Upper lobe of left lung (tissue), 6 donors: ENCODE results near the gene SLC6A15. TPM values are rescaled to one million over a fixed set of nuclear protein-coding genes. Genes with fewer than 3 reads are reported as not detected.

Source experiments
- ATAC-seq, 2 donors: fragments of 200-7000 bp; cut with Tn5 transposase; one replicate each; pipeline ENCODE4 v1.9.1; 2022; ENCODE audit warnings: mild to moderate bottlenecking in 2 of 2, moderate library complexity in 2 of 2; ENCODE audit not compliant: low FRiP score in 2 of 2
- DNase-seq, 2 donors: peaks; one replicate each; pipeline ENCODE4 v3.0.0-alpha.2; 2019 to 2020
- H3K27ac ChIP-seq, 4 donors: fragments of 200-600 bp; sonication (generic); one replicate each; pipeline ENCODE4 v1.5.1; 2016 to 2019
- H3K27me3 ChIP-seq, 4 donors: fragments of 200-600 bp; sonication (generic); one replicate each; pipeline ENCODE4 v1.5.1; 2017 to 2019
- H3K36me3 ChIP-seq, 4 donors: fragments of 200-600 bp; sonication (generic); one replicate each; pipeline ENCODE4 v1.5.1; 2016 to 2019
- H3K4me1 ChIP-seq, 4 donors: fragments of 200-600 bp; sonication (generic); one replicate each; pipeline ENCODE4 v1.5.1; 2018 to 2019
- H3K4me3 ChIP-seq, 4 donors: fragments of 200-600 bp; sonication (generic); one replicate each; pipeline ENCODE4 v1.5.1; 2017 to 2019; ENCODE audit warnings: mild to moderate bottlenecking in 2 of 4, moderate library complexity in 1 of 4
- H3K9me3 ChIP-seq, 4 donors: fragments of 200-600 bp; sonication (generic); one replicate each; pipeline ENCODE4 v1.5.1; 2018 to 2019
- CTCF ChIP-seq, 6 experiments: fragments of 450-650 bp in 4 of 6; fragments of 200-600 bp in 2 of 6; sonication (generic) in 2 of 6; IDR thresholded peaks; one replicate each; pipeline ENCODE4 v1.5.1; 2016 to 2019; ENCODE audit warnings: antibody characterized with exemption in 6 of 6
- EP300 ChIP-seq, 4 donors: sonication (generic); formaldehyde crosslinking; IDR thresholded peaks; one replicate each; pipeline ENCODE4 v1.5.1; 2017; ENCODE audit warnings: antibody characterized with exemption in 4 of 4, control low read depth in 2 of 4
- POLR2A ChIP-seq, 4 donors: fragments of 450-650 bp; IDR thresholded peaks; one replicate each; pipeline ENCODE4 v1.5.1; 2016 to 2017; ENCODE audit warnings: antibody characterized with exemption in 4 of 4, mild to moderate bottlenecking in 2 of 4
- POLR2AphosphoS5 ChIP-seq, 2 donors: sonication (generic); formaldehyde crosslinking; IDR thresholded peaks; one replicate each; pipeline ENCODE4 v1.5.1; 2017; ENCODE audit warnings: antibody characterized with exemption in 2 of 2
- WGBS, 2 donors: methylation state at CpG; one replicate each; pipeline ENCODE4 v1.1.5; 2017 to 2018; 5-methylcytosine and 5-hydroxymethylcytosine counted together
- total RNA-seq, 6 donors: library from RNA; depleted of rRNA in 4 of 6; stranded (reverse); fragments of >200 nt in 4 of 6; gene quantifications; one replicate each; pipeline versions ENCODE4 v1.1.0 to v1.2.1, GENCODE V29; 2016 to 2021
- donor health status: DM: no; HTN: no; CAD: no; lungs with moderate emphysema.
- donor health status: DM: no; HTN: yes; CAD: no; lungs with severe emphysema.

Gene SLC6A15
- total RNA-seq, 6 donors from 2014 or later: 0.30 to 0.69 (median 0.44) TPM; not detected in 3

- 25 to 33% methylated on average over 1 of the region's 1 CpG for WGBS, 2 donors
Measured at GRCh38 chr12:84841591-84841990, 71.0 kb downstream of the SLC6A15 start.

DNA sequence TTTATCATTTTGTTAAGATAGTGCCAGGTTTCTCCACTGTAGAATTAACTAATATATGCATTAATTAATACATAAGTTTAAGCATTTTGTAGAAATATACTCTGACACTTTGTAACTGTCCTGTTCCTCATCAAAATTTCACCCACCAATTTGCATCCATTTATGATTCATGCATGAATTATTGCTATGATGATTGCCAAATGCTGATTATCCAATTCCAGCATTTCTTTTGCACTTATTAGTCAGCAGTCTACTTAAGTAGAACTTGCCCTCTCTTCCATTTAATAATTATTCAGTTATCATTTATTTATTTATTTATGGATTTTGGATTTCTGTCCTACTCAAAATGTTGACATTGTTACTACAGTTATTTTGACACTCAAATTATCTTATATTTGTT, 72.2 kb downstream of the SLC6A15 start:
- H3K9me3 ChIP-seq: no peaks in the 10 kb centered on the region
- no peaks in the 10 kb centered on the region for H3K36me3 ChIP-seq
- H3K4me1 ChIP-seq: no peaks in the 10 kb centered on the region
- TF ChIP-seq EP300 (IDR thresholded peaks at IDR 0.05): no peak
- no peak for ATAC-seq
- no peak overlapping the region for H3K27ac ChIP-seq
- H3K4me3 ChIP-seq: no peak overlapping the region
- no peak for DNase-seq
- H3K27me3 ChIP-seq: no peaks in the 10 kb centered on the region

More at GRCh38 chr12:84841591-84841990, 71.0 kb downstream of the SLC6A15 start:
- no peak overlapping the region for H3K4me3 ChIP-seq
- DNase-seq (no peak), ATAC-seq (no peak)
- H3K9me3 ChIP-seq: no peaks in the 10 kb centered on the region
- no peaks in the 10 kb centered on the region for H3K4me1 ChIP-seq
- H3K27ac ChIP-seq: no peak overlapping the region
- no peaks in the 10 kb centered on the region for H3K36me3 ChIP-seq
- TF ChIP-seq POLR2A (IDR thresholded peaks at IDR 0.05) (no peak), CTCF (IDR thresholded peaks at IDR 0.05) (no peak), EP300 (IDR thresholded peaks at IDR 0.05) (no peak), POLR2AphosphoS5 (IDR thresholded peaks at IDR 0.05) (no peak)
- no peaks in the 10 kb centered on the region for H3K27me3 ChIP-seq

GRCh38 chr12:84826925-84827324, 85.7 kb downstream of the SLC6A15 start:
- ATAC-seq (no peak), DNase-seq (no peak)
- Histone ChIP-seq H3K4me3 (no peak overlapping the region), H3K9me3 (no peaks in the 10 kb centered on the region), H3K27ac (no peak overlapping the region), H3K4me1 (no peaks in the 10 kb centered on the region), H3K27me3 (no peaks in the 10 kb centered on the region), H3K36me3 (no peaks in the 10 kb centered on the region)
- 94 to 100% methylated on average over 1 of the region's 1 CpG for WGBS, 2 donors
- TF ChIP-seq EP300 (IDR thresholded peaks at IDR 0.05) (no peak), POLR2A (IDR thresholded peaks at IDR 0.05) (no peak), POLR2AphosphoS5 (IDR thresholded peaks at IDR 0.05) (no peak), CTCF (IDR thresholded peaks at IDR 0.05) (no peak)

DNA sequence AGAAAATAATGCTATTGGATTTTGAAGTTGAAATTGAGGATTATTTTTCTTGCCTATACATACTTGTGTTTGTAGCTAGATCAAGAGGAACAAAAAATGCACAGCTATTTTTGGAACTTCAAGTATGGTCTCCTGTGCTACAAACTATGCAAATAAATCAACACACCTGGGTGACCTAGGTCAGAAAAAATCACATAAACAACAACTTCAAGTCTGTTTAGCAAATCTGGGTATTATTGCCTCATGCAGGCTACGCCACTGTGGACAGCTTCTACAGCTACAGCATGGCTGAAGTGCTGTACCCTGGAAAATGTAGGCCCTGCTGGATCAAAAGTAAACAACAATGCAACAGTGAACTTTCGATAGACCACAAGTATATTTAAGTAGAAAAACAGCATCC, 87.5 kb downstream of the SLC6A15 start:
- Histone ChIP-seq H3K9me3 (no peaks in the 10 kb centered on the region), H3K27me3 (no peaks in the 10 kb centered on the region), H3K4me1 (no peaks in the 10 kb centered on the region), H3K36me3 (no peaks in the 10 kb centered on the region), H3K27ac (no peak overlapping the region), H3K4me3 (no peak overlapping the region)
- DNase-seq: no peak
- 25 to 54% methylated on average over 2 of the region's 2 CpGs for WGBS, 2 donors
- ATAC-seq: no peak
- no peak for TF ChIP-seq CTCF (IDR thresholded peaks at IDR 0.05)
- TF ChIP-seq EP300 (IDR thresholded peaks at IDR 0.05): no peak
- no peak for TF ChIP-seq POLR2A (IDR thresholded peaks at IDR 0.05)
- no peak for TF ChIP-seq POLR2AphosphoS5 (IDR thresholded peaks at IDR 0.05)

GRCh38 chr12:84822525-84822924, 90.1 kb downstream of the SLC6A15 start:
- TF ChIP-seq EP300 (IDR thresholded peaks at IDR 0.05) (no peak), POLR2A (IDR thresholded peaks at IDR 0.05) (no peak), POLR2AphosphoS5 (IDR thresholded peaks at IDR 0.05) (no peak), CTCF (IDR thresholded peaks at IDR 0.05) (no peak)
- Histone ChIP-seq H3K27me3 (no peaks in the 10 kb centered on the region), H3K4me3 (no peak overlapping the region), H3K36me3 (no peaks in the 10 kb centered on the region), H3K27ac (no peak overlapping the region), H3K4me1 (no peaks in the 10 kb centered on the region), H3K9me3 (no peaks in the 10 kb centered on the region)
- WGBS, 2 donors: 65 to 67% methylated on average over 2 of the region's 2 CpGs
- DNase-seq (no peak), ATAC-seq (no peak)
